Measurements from ENCODE around the gene PDHB. TPM values are rescaled to one million over a fixed set of nuclear protein-coding genes. Genes with fewer than 3 reads are reported as not detected.

Gene PDHB
- total and polyA plus RNA-seq, 2 of the 13 experiments (the other 11 are each of a cell fraction or from before 2014, with no cell fraction given): 108 to 153 TPM

GRCh38 chr3:58421004-58421403, 12.6 kb downstream of the PDHB start:
- ChIA-PET POLR2A (interaction anchor here (1.0 kb wide), 1 partner anchor 31 kb away, joined by 3 read pairs; no protein-coding TSS in a partner anchor), CTCF (ENCODE audit: low intra/inter-chr PET ratio, low total read pairs) (no interaction called here)
- FAIRE-seq (no peak), ATAC-seq (no peak), DNase-seq (ENCODE audit: low spot score) (no peak)
- no peak overlapping the region for H3K9ac ChIP-seq (ENCODE audit: insufficient read depth, low read depth, low read length)
- H3K36me3 ChIP-seq (replicated peaks in 1 of 2; ENCODE audit: control insufficient read depth in 1 of 2, insufficient read depth in 2 of 2, low read length in 2 of 2): peaks cover 7 to 12% of the 10 kb centered on the region in 2 experiments; a peak in 4 of 5 replicates
- no peaks in the 10 kb centered on the region for H3K27me3 ChIP-seq (ENCODE audit: control insufficient read depth in 1 of 2, insufficient read depth in 2 of 2, low read length in 2 of 2)
- no peak overlapping the region for H2AFZ ChIP-seq (ENCODE audit: low read length)
- WGBS (ENCODE audit: low lambda C conversion rate): 83% methylated on average over 7 of the region's 7 CpGs
- in situ Hi-C loops (cut with HindIII; ENCODE audit: extremely low pct_ligation_motif_present, low pct_unique_long_range_greater_than_20kb): no loop called here
- TF ChIP-seq ZFY (CRISPR knock-in tag; IDR thresholded peaks at IDR 0.05): no peak
- no peak for TF ChIP-seq PHF8 (CRISPR knock-in tag; IDR thresholded peaks at IDR 0.05)
- no peak for TF ChIP-seq ZNF318 (CRISPR knock-in tag; IDR thresholded peaks at IDR 0.05)
- TF ChIP-seq KDM4B (CRISPR knock-in tag; IDR thresholded peaks at IDR 0.05): no peak
- TF ChIP-seq TFE3 (CRISPR knock-in tag; IDR thresholded peaks at IDR 0.05): no peak
- no peak for TF ChIP-seq RORA (CRISPR knock-in tag; IDR thresholded peaks at IDR 0.05)
- no peak for TF ChIP-seq NFYB (CRISPR knock-in tag; IDR thresholded peaks at IDR 0.05)
- TF ChIP-seq ZNF563 (CRISPR knock-in tag; IDR thresholded peaks at IDR 0.05): no peak
- TF ChIP-seq ARNT (IDR thresholded peaks at IDR 0.05): no peak
- BruUV-seq (replicated peaks): no TSS peak
- H3K4me3 ChIP-seq (replicated peaks in 1 of 3; ENCODE audit: insufficient read depth in 1 of 3, low read depth in 2 of 3, low read length in 3 of 3): no peak overlapping the region
- no peak overlapping the region for H3K4me2 ChIP-seq (ENCODE audit: low read depth, low read length)
- no peaks in the 10 kb centered on the region for H3K9me3 ChIP-seq (ENCODE audit: low read length)
- H3K27ac ChIP-seq (ENCODE audit: extremely low read length, insufficient read depth, low read length): no peak overlapping the region
- H3K4me1 ChIP-seq (ENCODE audit: insufficient read depth, low read length): peaks cover 36% of the 10 kb centered on the region
- no peaks in the 10 kb centered on the region for H3K79me2 ChIP-seq (ENCODE audit: insufficient read depth, low read length)
- no peaks in the 10 kb centered on the region for H4K20me1 ChIP-seq (ENCODE audit: insufficient read depth, low read length)
- intact Hi-C loops (cut with micrococcal nuclease; ENCODE audit: unreplicated experiment): loop anchor here (5.0 kb wide), 1 partner anchor 116 kb away; the partner anchor contains the start of gene ACOX2

Data from HepG2 (cell line).